Non-pigmented ciliary epithelial cell (primary cell): Measurements from ENCODE around the gene RNF111.
"Not testable (repeated sequence)": the region's sequence is repeated elsewhere in the genome, so short reads cannot be mapped to it uniquely, and the experiment has no call there.

Experiments used
- DNase-seq: peaks from one replicate; pipeline ENCODE4 v3.0.0-alpha.2; 2010; ENCODE audit warnings: low read depth

Gene RNF111

DNA sequence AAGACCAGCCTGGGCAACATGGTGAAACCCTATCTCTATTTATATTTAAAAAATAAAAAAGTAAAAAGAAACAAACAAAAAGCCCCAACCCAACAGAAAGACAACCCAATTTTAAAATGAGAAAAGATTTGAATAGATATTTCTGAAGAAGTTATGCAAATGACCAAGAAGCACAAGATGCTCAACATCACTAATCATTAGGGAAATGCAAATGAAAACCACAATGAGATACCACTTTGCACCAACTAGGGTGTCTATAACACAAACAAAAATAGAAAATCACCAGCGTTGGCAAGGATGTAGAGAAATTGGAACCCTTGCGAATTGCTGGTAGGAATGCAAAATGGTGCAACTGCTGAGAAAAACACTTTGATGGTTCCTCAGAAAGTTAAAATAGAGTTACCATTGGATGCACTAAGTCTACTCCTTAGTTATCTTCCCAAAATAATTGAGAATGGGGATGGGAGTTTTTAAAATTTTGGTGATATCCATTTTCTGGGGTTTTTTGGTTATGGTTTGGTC lies 71.7 kb downstream of the RNF111 start:
- DNase-seq = no peak

DNA sequence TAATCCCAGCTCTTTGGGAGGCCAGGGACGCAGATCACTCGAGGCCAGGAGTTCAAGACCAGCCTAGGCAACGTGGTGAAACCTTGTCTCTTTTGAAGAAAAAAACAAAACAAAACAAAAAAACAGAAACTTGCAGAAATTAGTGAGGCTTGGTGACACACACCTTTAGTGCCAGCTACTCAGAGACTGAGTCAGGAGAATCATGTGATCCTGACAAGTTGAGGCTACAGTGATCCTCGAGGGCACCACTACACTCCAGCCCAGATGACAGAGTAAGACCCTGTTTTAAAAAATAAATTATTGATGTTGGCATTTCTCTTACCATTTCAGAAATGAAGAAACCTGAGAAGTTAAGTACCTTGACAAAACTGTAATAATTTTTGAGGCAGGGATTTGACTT lies 72.9 kb downstream of the RNF111 start:
- DNase-seq = no peak

DNA sequence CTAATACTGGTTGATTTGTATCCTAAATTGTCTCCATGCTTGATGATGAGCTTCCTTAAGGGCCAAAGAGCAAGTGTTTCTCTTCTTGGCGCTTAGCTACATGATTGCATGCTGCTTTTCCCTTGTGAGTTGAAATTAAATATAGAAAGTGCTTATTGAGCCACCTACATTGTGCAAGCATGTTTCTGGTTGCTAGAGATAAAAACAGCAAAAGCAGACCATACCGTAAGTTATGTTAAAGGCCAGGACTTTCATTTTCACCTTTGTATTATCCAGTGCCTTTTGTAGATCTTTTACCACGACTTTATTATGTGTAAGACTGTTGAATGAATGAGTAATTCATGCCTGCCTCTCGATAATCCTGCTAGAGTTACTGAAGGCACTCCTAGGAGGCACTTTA lies 75.6 kb downstream of the RNF111 start:
- no peak for DNase-seq

DNA sequence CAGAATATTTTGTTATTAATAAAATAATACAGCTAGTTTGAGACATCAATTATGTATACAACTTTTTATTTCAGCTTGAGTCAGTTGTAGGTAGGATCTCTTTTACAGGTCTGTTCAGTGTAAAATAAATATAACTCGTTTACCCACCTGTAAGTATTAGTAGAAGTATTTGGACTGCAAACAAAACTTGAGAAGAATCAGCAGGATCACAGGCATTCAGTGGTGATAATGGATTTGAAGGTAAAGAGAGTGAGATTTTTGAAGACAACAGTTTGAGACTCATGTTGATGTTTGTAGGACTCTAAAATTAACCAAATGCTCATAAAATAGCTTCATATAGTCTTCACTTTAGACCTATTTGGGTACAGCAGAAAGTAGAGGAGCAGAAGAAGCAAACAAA lies 82.0 kb downstream of the RNF111 start:
- DNase-seq = no peak

DNA sequence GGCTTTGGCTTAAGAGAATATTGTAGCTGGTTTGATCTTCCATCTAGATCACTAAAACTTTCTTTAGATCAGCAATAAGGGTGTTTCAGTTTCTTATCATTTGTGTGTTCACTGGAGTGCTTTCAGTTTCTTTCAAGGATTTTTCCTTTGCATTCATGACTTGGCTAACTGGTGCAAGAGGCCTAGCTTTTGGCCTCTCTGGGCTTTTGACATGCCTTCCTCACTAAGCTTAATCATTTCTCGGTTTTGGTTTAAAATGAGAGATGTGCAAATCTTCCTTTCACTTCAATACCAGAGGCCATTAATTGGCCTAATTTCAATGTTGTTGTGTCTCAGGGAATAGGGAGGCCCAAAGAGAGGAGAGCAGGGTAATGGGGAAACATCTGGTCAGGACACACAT lies 87.1 kb downstream of the RNF111 start:
- no peak for DNase-seq

DNA sequence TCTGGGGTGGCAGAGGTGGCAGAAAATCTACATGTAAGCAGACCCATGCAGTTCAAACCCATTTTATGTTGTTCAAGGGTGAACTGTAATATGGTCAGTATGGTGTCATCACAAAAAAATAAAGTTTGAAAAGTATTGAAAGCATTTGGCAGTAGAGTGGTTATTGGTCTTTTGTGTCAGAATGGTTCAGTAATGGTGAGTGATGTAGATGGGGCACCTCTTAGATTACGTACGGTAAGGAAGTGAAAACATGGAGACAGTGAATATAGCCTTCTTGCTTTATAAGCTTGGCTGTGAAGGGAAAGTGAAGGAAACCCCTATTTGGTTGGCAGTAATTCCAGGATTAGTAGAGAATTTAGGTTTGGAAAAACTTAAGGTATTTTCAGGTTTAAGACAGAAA lies 100.3 kb downstream of the RNF111 start:
- no peak for DNase-seq

DNA sequence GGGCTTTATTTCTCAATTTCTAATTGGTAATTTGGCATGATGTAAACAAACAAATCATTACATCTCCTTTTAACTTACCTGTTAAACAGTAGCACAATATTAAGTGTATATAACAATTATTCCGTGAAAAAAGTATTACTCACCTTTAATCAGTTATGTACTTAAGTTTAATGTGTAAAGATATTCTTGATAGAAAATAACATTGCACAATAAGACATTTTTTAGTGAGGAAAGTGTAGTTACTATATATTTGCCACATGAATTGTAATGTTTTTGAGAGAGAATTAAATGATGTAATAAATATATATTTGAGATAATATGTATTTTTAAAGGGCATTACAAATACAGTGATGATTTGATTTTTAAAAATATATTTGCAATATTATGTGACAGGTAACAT lies 106.6 kb downstream of the RNF111 start:
- DNase-seq = no peak

DNA sequence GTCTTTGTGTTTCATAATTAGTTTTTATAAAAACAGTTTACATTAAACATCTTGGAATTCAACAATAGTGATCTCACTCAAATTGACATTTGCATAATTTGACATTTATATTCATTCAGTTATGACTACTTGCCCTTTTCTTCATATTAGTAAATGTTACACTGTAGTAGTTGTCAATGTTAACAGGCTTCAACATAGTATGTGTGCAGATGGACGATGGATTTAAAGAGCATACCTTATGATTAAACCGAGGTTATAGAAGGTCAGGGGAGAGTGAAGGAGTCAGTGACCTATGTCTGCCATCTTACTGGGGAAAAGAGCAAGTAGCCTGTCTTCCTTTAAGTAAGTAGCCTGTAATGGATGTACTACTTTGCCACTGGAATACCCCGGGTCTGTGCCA lies 109.0 kb downstream of the RNF111 start:
- DNase-seq = no peak

DNA sequence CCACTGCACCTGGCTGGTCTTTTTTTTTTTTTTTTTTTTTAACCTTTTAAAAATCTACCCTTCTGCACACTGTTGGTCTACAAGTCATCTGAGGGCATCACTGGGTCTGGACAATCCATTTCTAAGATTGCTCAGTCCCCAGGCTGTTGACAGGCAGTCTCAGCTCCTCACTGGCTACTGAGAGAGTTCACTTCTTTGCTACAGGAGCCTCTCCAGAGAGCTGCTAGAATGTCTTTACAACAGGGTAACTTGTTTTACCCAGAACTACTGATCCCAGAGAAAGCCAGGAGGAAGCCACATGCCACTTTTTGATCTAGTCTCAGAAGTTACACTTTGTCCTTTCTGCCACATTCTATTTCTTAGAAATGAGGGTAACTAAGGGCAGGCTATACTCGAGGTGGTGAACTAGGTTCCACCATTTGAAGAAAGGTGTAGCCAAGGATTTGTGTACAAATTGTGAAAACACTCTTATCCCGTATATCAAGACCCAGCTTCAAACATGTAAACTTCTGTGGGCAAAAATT lies 111.8 kb downstream of the RNF111 start:
- DNase-seq = no peak

DNA sequence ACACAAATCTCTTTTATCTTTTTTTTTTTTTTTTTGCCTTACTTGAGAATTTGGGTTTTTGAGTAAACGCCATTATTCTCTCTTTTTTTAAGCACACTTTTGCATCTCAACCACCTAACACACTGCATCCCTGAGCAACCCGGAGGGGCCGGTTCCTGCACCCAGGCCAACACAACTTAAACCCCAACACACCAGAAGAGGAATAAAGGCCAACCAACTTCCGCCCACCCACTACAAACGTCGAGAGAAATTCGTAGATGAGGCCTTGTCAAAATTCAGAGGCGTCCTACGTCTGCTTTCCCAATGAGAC lies 117.1 kb downstream of the RNF111 start:
- DNase-seq = no peak

DNA sequence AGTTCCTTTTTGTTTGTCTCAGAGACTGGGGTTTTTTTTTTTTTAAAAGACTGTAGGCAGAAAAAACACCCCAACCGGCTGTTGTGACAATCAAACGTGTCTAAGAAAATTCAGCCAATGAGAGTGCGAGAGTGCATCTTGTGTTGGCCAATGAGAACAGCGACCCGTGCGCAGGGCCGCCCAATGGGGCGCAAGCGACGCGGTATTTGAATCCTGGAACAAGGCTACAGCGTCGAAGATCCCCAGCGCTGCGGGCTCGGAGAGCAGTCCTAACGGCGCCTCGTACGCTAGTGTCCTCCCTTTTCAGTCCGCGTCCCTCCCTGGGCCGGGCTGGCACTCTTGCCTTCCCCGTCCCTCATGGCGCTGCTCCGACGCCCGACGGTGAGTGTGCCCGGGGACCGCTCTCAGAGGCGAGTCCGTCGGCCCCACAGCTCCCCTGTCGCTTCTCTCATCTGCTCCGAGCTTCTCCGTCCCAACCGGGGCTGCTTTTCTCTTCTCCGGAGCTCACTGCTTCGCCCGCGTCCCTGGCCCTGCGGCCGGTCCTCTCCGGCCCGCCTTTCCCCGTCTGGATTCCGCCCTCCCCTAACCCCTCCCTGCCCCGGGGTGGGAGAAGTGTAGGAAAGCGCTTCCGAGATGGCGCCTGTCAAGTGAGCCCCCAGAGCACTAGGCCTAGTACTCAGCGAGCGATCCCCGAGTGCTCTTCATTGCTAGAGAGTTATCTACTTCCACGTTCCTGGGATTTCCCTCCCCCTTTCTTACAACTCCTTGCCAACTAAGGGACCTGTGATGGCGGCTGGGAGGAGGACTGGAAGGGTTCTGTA lies 117.7 kb downstream of the RNF111 start, which contains the start of gene CCNB2:
Gene CCNB2 (plus strand): TSS at position 235 of the 821 bp plus-strand sequence. CDS start 123 bp downstream, at position 358.
- DNase-seq = peak; percentile 75

DNA sequence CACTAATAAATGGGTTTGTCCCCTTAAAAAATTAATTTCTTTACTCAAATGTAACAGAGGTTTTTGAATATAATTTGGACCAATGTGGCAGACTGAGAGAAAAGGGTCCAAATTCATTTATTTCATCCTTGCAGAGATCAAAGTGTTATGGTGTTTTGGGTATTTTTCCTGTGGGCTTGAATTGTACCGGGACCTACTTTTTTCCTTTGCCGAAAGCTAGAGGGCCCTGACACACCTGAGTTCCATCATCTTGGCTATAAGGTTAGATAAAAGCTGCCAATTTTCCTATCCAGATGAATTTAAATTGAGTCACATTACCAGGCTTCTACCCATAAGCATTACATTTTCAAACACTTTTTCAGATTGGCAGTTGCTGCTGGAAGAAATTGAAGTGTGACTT lies 118.4 kb downstream of the RNF111 start:
- DNase-seq = no peak

DNA sequence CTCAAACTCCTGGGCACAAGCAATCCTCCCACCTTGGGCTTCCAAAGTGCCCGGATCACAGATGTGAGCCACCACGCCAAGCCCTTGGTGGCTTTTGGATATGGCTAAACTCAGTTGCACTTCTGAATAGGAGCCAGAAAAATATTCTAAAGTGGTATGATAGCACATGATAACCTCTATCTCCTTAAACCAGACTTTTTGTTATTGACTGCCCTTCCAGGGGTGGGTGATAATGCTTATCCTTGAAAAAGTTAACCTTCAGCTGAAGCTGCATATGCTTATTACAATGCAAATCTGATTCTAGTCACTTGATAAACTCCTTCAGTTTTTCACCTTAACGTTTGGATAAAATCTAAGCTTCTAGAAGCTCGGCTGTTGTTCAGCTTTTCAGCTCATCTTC lies 123.8 kb downstream of the RNF111 start:
- DNase-seq = no peak

DNA sequence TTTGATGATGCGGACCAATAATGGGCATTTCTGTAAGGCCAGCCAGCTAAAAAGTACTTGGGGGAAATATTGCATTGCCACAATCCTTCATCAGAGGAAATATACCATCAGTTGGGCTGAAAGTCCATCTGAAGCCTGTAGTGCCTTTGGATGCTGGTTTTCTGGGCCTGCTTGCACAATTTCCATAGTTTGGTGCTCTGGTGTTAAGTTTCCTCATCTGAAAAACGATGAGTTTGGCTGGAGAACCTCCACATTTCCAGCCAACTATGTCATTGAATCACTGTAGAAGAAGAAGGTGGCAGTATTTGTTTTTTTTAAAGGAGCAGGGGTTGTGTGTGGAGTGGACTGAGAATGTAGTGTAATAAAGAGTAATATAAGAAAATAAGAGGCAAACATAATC lies 127.6 kb downstream of the RNF111 start:
- no peak for DNase-seq

DNA sequence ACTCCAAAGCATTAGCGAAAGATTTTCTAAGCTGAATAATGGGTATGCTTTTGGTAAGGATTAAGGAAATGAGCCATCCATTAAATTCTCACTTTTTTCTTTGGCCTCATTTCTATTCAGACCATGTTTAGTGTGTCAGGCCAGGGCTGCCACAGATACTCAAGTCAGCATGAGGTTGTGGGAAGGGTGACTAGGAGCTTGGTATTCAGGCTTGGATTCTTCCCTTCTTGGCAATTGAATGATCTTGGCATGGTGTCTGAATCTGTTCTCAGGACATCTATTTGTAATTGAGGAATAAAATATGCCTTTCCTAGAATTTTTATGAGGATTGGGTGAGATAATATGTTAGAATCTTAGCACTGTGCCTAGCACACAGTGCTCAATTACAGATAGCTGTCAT lies 128.7 kb downstream of the RNF111 start:
- no peak for DNase-seq

DNA sequence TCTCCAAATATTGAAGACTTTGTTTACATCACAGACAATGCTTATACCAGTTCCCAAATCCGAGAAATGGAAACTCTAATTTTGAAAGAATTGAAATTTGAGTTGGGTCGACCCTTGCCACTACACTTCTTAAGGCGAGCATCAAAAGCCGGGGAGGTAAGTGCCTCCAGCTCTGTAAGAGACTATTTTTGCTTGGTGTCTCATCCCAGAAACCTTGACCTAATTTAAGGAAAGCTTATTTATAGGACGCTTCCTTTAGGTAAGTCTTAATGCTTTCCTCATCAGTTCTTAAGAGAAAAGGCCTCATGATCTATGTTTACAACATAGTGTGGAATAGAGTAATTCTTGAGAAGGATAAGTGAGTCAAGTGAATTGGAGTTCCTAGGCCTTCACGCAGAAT lies 129.3 kb downstream of the RNF111 start:
- no peak for DNase-seq

DNA sequence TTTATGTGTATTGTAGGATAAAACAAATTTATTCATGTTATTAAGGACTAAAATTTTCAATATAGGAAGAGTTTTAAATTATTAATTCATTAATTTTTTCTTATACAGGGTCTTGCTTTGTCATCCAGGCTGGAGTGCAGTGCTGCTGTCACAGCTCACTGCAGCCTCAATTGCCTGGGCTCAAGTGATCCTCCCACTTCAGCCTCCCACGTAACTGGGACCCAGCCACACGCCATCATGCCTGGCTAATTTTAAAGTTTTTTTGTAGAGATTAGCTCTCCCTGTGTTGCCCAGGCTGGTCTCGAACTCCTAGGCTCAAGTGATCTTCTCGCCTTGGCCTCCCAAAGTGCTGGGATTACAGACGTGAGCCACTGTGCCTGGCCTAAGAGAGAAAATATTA lies 132.2 kb downstream of the RNF111 start:
- DNase-seq = no peak

DNA sequence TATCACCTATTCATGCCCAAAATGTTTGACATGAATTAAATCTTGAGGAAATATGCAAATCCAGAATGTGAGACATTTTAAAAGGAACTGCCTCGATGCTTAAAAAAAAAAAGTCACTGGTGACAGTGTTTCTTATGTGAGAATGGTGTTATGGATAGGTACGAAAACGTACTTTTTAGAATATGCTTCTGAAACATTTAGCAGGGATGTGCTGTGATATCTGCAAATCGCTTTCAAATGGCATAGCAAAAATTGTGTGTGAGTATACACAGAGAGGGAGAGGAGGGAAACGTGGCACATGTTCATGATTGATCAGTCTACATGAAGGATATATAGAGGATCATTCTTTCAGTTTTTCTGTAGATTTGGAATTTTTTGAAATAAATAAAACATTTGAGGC lies 133.5 kb downstream of the RNF111 start:
- no peak for DNase-seq

DNA sequence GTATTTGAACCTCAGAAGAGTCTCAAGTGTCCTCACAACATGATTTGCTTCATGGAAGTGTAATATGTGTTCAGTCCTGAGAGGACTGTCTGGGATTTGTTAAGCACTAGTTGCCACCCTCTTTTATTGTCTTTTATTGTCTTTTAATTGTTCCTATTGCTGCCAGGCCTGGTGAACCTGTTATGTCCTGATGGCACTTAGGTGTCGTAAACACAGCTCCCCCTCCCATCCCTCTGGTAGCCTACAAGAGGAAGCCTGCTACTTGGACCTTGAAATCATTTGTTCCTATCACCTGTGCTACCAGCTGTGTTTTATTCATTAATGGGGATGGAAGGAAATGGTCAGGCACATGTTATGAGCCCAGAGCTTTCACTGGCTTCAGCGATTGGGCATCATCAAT lies 136.8 kb downstream of the RNF111 start:
- no peak for DNase-seq

DNA sequence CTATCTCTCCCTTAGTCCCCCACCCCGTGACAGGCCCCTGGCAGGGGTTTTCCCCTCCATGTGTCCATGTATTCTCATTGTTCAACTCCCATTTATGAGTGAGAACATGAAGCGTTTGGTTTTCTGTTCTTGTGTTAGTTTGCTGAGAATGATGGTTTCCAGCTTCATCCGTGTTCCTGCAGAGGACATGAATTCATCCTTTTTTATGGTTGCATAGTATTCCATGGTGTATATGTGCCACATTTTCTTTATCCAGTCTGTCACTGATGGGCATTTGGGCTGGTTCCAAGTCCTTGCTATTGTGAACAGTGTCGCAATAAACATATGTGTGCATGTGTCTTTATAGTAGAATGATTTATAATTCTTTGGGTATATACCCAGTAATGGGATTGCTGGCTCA lies 138.2 kb downstream of the RNF111 start:
- not testable (repeated sequence) for DNase-seq

DNA sequence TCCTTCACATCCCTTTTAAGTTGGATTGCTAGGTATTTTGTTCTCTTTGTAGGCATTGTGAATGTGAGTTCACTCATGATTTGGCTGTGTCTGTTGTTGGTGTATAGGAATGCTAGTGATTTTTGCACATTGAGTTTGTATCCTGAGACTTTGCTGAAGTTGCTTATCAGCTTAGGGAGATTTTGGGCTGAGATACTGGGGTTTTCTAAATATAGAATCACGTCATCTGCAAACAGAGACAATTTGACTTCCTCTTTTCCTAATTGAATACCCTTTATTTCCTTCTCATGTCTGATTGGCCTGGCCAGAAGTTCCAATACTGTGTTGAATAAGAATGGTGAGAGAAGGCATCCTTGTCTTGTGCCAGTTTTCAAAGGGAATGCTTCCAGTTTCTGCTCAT lies 139.8 kb downstream of the RNF111 start:
- DNase-seq = not testable (repeated sequence)

DNA sequence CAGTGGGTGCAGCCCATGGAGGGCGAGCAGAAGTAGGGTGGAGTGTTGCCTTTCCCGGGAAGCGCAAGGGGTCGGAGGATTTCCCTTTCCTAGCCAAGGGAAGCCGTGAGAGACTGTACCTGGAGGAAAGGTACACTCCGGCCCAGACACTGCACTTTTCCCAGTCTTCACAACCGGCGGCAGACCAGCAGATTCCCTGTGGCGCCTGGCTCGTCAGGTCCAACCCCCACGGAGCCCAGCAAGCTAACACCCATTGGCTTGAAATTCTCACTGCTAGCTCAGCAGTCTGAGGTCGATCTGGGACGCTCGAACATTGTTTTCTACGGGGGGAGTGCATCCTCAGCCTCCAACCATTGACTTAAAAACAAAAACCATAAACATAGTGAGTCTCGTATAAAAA lies 144.0 kb downstream of the RNF111 start:
- DNase-seq = no peak

DNA sequence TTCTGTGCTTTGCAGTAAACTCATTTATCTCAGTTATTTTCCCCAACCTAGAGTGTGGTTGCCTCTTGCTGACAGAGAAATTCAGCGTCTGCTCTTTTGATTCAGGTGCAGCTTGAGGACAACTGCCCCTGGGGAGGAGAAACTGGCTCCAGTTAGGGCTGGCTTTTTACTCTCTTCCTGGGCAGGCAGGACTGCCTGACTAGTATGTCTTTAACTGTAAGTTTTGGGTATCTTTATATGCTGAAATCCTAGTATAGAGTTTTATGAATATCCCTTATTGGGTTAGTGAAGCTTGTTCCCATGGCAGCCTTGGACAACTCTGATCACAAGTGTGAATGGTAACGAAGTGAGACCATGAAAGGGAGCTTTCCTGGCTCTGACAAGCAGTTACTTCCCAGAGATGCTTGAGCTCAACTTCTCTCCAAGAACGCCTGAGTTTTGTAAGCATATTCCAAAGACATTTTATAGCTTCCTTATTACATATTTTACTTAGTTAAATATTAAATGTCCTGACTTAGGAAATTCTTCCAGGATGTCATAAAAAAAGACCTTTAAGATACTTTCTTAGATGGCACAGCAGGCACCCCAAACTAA lies 144.6 kb downstream of the RNF111 start:
- no peak for DNase-seq
